Stomach (tissue), 9 donors: ENCODE measurements around the gene SPTAN1. TPM values are rescaled to one million over a fixed set of nuclear protein-coding genes. Genes with fewer than 3 reads are reported as not detected.

Experiments
- DNase-seq, 2 donors: peaks; one replicate each; pipeline versions ENCODE4 v3.0.0 to v3.0.0-alpha.2; 2013 to 2019
- H3K27ac ChIP-seq, 5 donors: fragments of 200-600 bp in 4 of 5; sonication (generic) in 4 of 5; one replicate each; pipeline ENCODE4 v1.5.1; 2013 to 2019; ENCODE audit warnings: mild to moderate bottlenecking in 1 of 5, moderate library complexity in 1 of 5
- H3K27me3 ChIP-seq, 3 donors: fragments of 200-600 bp; sonication (generic); one replicate each; pipeline ENCODE4 v1.5.1; 2017 to 2019; ENCODE audit warnings: mixed run types in 1 of 3
- H3K36me3 ChIP-seq, 4 donors: fragments of 200-600 bp; sonication (generic); 1 replicate in 3 of 4; 2 replicates in 1 of 4; pipeline ENCODE4 v1.5.1; 2016 to 2019
- H3K4me1 ChIP-seq, 4 donors: fragments of 200-600 bp; sonication (generic); one replicate each; pipeline ENCODE4 v1.5.1; 2016 to 2019
- H3K4me3 ChIP-seq, 4 donors: fragments of 200-600 bp; sonication (generic) in 3 of 4; one replicate each; pipeline ENCODE4 v1.5.1; 2016 to 2019; ENCODE audit warnings: mild to moderate bottlenecking in 1 of 4
- H3K9me3 ChIP-seq, 4 donors: fragments of 200-600 bp; sonication (generic); one replicate each; pipeline ENCODE4 v1.5.1; 2016 to 2019
- CTCF ChIP-seq, 7 experiments: fragments of 450-650 bp in 4 of 7; fragments of 200-600 bp in 3 of 7; sonication (generic) in 3 of 7; IDR thresholded peaks; one replicate each; pipeline ENCODE4 v1.5.1; 2016 to 2019; ENCODE audit warnings: antibody characterized with exemption in 7 of 7, control low read depth in 2 of 7, mild to moderate bottlenecking in 1 of 7
- EP300 ChIP-seq: sonication (generic); formaldehyde crosslinking; IDR thresholded peaks from one replicate; pipeline ENCODE4 v1.6.1; 2017; ENCODE audit warnings: antibody characterized with exemption
- POLR2A ChIP-seq, 4 donors: fragments of 450-650 bp; IDR thresholded peaks; one replicate each; pipeline ENCODE4 v1.6.1; 2016; ENCODE audit warnings: antibody characterized with exemption in 4 of 4, control low read depth in 2 of 4, mild to moderate bottlenecking in 1 of 4, moderate library complexity in 1 of 4
- POLR2AphosphoS5 ChIP-seq, 3 donors: sonication (generic); formaldehyde crosslinking; IDR thresholded peaks; one replicate each; pipeline ENCODE4 v1.6.1; 2016; ENCODE audit warnings: antibody characterized with exemption in 3 of 3
- WGBS, 5 donors: extraction: QIAGEN DNeasy Blood & Tissue Kit in 3 of 5; methylation state at CpG; one replicate each; pipeline versions ENCODE4 v1.1.5 to v1.1.7; 2013 to 2018; 5-methylcytosine and 5-hydroxymethylcytosine counted together
- intact Hi-C: fragments of 100-400 bp; cut with DNase I; formaldehyde crosslinking; loops from one replicate; pipeline ENCODE4 v1.15.1; 2023; ENCODE audit warnings: low total_unique reads
- polyA plus RNA-seq, 3 donors: library from polyadenylated mRNA; stranded (reverse); fragments of 200-250 nt; gene quantifications; one replicate each; pipeline ENCODE4 v1.2.3, GENCODE V29; 2013
- total RNA-seq, 5 donors: library from RNA; depleted of rRNA; stranded (reverse); fragments of >200 nt; gene quantifications; one replicate each; pipeline versions ENCODE4 v1.1.0 to v1.2.3, GENCODE V29; 2014 to 2016
- donor health status: healthy with polysubstance abuse.
- donor health status: Bipolar disorder and iron deficiency.
- donor health status: healthy.

SPTAN1 gene
- total and polyA plus RNA-seq, 8 donors: 41.4 to 726 (median 305) TPM

GRCh38 chr9:128595471-128595870 is 43.1 kb downstream of the SPTAN1 start:
- H3K27me3 ChIP-seq: no peaks in the 10 kb centered on the region
- H3K4me3 ChIP-seq: no peak overlapping the region
- H3K36me3 ChIP-seq: peaks cover 92 to 100% (median 100%) of the 10 kb centered on the region in 4 donors
- no peaks in the 10 kb centered on the region for H3K4me1 ChIP-seq
- H3K27ac ChIP-seq: no peak overlapping the region
- no peaks in the 10 kb centered on the region for H3K9me3 ChIP-seq
- intact Hi-C loops: no loop called here
- WGBS, 5 donors: 79 to 96% (median 90%) methylated on average over 4 of the region's 4 CpGs
- no peak for DNase-seq
- TF ChIP-seq POLR2AphosphoS5 (IDR thresholded peaks at IDR 0.05): no peak

- Histone ChIP-seq H3K27ac (no peak overlapping the region), H3K4me3 (no peak overlapping the region), H3K27me3 (no peaks in the 10 kb centered on the region), H3K36me3 (peaks cover 83 to 100% (median 99%) of the 10 kb centered on the region in 4 donors), H3K4me1 (no peaks in the 10 kb centered on the region), H3K9me3 (no peaks in the 10 kb centered on the region)
- 76 to 94% (median 90%) methylated on average over 4 of the region's 4 CpGs for WGBS, 5 donors
- TF ChIP-seq EP300 (no peak), POLR2A (IDR thresholded peaks at IDR 0.05) (no peak), CTCF (IDR thresholded peaks at IDR 0.05) (no peak), POLR2AphosphoS5 (IDR thresholded peaks at IDR 0.05) (no peak)
- no peak for DNase-seq
- intact Hi-C loops: no loop called here
These were observed 47.7 kb downstream of the SPTAN1 start for GRCh38 chr9:128600099-128600498.

GRCh38 chr9:128603697-128604096 is 51.3 kb downstream of the SPTAN1 start:
- intact Hi-C loops: no loop called here
- no peak for DNase-seq
- WGBS, 5 donors: 81 to 89% (median 88%) methylated on average over 8 of the region's 8 CpGs

GRCh38 chr9:128607642-128608350 is 55.4 kb downstream of the SPTAN1 start:
- DNase-seq: peak; percentile 62 to 66
- H3K4me3 ChIP-seq: no peak overlapping the region
- WGBS, 5 donors: 75 to 88% (median 76%) methylated on average over 16 of the region's 16 CpGs

More at GRCh38 chr9:128603697-128604096, 51.3 kb downstream of the SPTAN1 start:
- H3K27me3 ChIP-seq: no peaks in the 10 kb centered on the region
- no peak overlapping the region for H3K27ac ChIP-seq
- peaks cover 0 to 7% (median 0%) of the 10 kb centered on the region in 4 donors for H3K4me1 ChIP-seq
- H3K4me3 ChIP-seq: no peak overlapping the region
- peaks cover 79 to 100% (median 99%) of the 10 kb centered on the region in 4 donors for H3K36me3 ChIP-seq
- TF ChIP-seq EP300 (no peak), CTCF (IDR thresholded peaks at IDR 0.05) (no peak), POLR2AphosphoS5 (IDR thresholded peaks at IDR 0.05) (no peak), POLR2A (IDR thresholded peaks at IDR 0.05) (no peak)
- no peaks in the 10 kb centered on the region for H3K9me3 ChIP-seq

More at GRCh38 chr9:128607642-128608350, 55.4 kb downstream of the SPTAN1 start:
- Histone ChIP-seq H3K36me3 (peaks cover 82 to 100% (median 100%) of the 10 kb centered on the region in 4 donors), H3K27ac (peak overlapping the region in 3 of 5 donors; percentile 56 to 81 (median 67)), H3K27me3 (no peaks in the 10 kb centered on the region), H3K9me3 (no peaks in the 10 kb centered on the region), H3K4me1 (peaks cover 0 to 7% (median 0%) of the 10 kb centered on the region in 4 donors)
- peak; percentile 71 for TF ChIP-seq EP300
- no peak for TF ChIP-seq CTCF (IDR thresholded peaks at IDR 0.05)
- peak in 2 of 3 donors; percentile 56 to 78 for TF ChIP-seq POLR2AphosphoS5 (IDR thresholded peaks at IDR 0.05)
- intact Hi-C loops: no loop called here
